Upper lobe of left lung (tissue), 6 donors: ENCODE data around the gene GPR15. TPM values are rescaled to one million over a fixed set of nuclear protein-coding genes. Genes with fewer than 3 reads are reported as not detected.

Source experiments
- ATAC-seq, 2 donors: fragments of 200-7000 bp; cut with Tn5 transposase; one replicate each; pipeline ENCODE4 v1.9.1; 2022; ENCODE audit warnings: mild to moderate bottlenecking in 2 of 2, moderate library complexity in 2 of 2; ENCODE audit not compliant: low FRiP score in 2 of 2
- DNase-seq, 2 donors: peaks; one replicate each; pipeline ENCODE4 v3.0.0-alpha.2; 2019 to 2020
- H3K27ac ChIP-seq, 4 donors: fragments of 200-600 bp; sonication (generic); one replicate each; pipeline ENCODE4 v1.5.1; 2016 to 2019
- H3K27me3 ChIP-seq, 4 donors: fragments of 200-600 bp; sonication (generic); one replicate each; pipeline ENCODE4 v1.5.1; 2017 to 2019
- H3K36me3 ChIP-seq, 4 donors: fragments of 200-600 bp; sonication (generic); one replicate each; pipeline ENCODE4 v1.5.1; 2016 to 2019
- H3K4me1 ChIP-seq, 4 donors: fragments of 200-600 bp; sonication (generic); one replicate each; pipeline ENCODE4 v1.5.1; 2018 to 2019
- H3K4me3 ChIP-seq, 4 donors: fragments of 200-600 bp; sonication (generic); one replicate each; pipeline ENCODE4 v1.5.1; 2017 to 2019; ENCODE audit warnings: mild to moderate bottlenecking in 2 of 4, moderate library complexity in 1 of 4
- H3K9me3 ChIP-seq, 4 donors: fragments of 200-600 bp; sonication (generic); one replicate each; pipeline ENCODE4 v1.5.1; 2018 to 2019
- EP300 ChIP-seq, 4 donors: sonication (generic); formaldehyde crosslinking; IDR thresholded peaks; one replicate each; pipeline ENCODE4 v1.5.1; 2017; ENCODE audit warnings: antibody characterized with exemption in 4 of 4, control low read depth in 2 of 4
- POLR2A ChIP-seq, 4 donors: fragments of 450-650 bp; IDR thresholded peaks; one replicate each; pipeline ENCODE4 v1.5.1; 2016 to 2017; ENCODE audit warnings: antibody characterized with exemption in 4 of 4, mild to moderate bottlenecking in 2 of 4
- POLR2AphosphoS5 ChIP-seq, 2 donors: sonication (generic); formaldehyde crosslinking; IDR thresholded peaks; one replicate each; pipeline ENCODE4 v1.5.1; 2017; ENCODE audit warnings: antibody characterized with exemption in 2 of 2
- WGBS, 2 donors: methylation state at CpG; one replicate each; pipeline ENCODE4 v1.1.5; 2017 to 2018; 5-methylcytosine and 5-hydroxymethylcytosine counted together
- total RNA-seq, 6 donors: library from RNA; depleted of rRNA in 4 of 6; stranded (reverse); fragments of >200 nt in 4 of 6; gene quantifications; one replicate each; pipeline versions ENCODE4 v1.1.0 to v1.2.1, GENCODE V29; 2016 to 2021
- TF ChIP-seq, protein P1 (sequence below), 6 experiments: fragments of 450-650 bp in 4 of 6; fragments of 200-600 bp in 2 of 6; sonication (generic) in 2 of 6; IDR thresholded peaks; one replicate each; pipeline ENCODE4 v1.5.1; 2016 to 2019; ENCODE audit warnings: antibody characterized with exemption in 6 of 6
- donor health status: DM: no; HTN: no; CAD: no; lungs with moderate emphysema.
- donor health status: DM: no; HTN: yes; CAD: no; lungs with severe emphysema.

The GPR15 gene
- total RNA-seq, 6 donors from 2014 or later: 0.98 to 2.1 (median 1.1) TPM; not detected in 2

DNA sequence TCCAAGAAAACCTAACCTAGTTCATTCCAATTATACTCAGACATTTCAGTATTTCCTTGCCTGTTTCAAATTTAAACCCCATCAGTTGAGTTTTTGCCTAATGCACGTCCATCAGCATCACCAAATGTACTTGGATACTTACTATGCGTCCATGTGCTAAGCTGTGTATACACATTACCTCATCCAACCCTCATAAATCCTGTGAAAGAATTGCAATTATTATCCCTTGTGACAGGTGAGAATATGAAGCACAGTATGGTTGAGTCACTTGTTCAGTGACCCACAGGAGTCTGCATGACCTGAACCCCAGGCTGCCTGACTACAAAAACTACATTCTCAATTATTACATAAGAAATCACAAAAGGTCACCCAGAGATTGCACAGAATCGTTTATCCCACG is 31.8 kb upstream of the GPR15 start:
- Histone ChIP-seq H3K36me3 (no peaks in the 10 kb centered on the region), H3K27me3 (no peaks in the 10 kb centered on the region), H3K4me3 (no peak overlapping the region), H3K9me3 (no peaks in the 10 kb centered on the region), H3K27ac (no peak overlapping the region), H3K4me1 (no peaks in the 10 kb centered on the region)
- DNase-seq: no peak
- TF ChIP-seq EP300 (IDR thresholded peaks at IDR 0.05): no peak
- TF ChIP-seq POLR2AphosphoS5 (IDR thresholded peaks at IDR 0.05): no peak
- TF ChIP-seq POLR2A (IDR thresholded peaks at IDR 0.05): no peak
- TF ChIP-seq, protein P1, sequence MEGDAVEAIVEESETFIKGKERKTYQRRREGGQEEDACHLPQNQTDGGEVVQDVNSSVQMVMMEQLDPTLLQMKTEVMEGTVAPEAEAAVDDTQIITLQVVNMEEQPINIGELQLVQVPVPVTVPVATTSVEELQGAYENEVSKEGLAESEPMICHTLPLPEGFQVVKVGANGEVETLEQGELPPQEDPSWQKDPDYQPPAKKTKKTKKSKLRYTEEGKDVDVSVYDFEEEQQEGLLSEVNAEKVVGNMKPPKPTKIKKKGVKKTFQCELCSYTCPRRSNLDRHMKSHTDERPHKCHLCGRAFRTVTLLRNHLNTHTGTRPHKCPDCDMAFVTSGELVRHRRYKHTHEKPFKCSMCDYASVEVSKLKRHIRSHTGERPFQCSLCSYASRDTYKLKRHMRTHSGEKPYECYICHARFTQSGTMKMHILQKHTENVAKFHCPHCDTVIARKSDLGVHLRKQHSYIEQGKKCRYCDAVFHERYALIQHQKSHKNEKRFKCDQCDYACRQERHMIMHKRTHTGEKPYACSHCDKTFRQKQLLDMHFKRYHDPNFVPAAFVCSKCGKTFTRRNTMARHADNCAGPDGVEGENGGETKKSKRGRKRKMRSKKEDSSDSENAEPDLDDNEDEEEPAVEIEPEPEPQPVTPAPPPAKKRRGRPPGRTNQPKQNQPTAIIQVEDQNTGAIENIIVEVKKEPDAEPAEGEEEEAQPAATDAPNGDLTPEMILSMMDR (IDR thresholded peaks at IDR 0.05): no peak
- WGBS, 2 donors: 83 to 85% methylated on average over 4 of the region's 4 CpGs
- no peak for ATAC-seq

DNA sequence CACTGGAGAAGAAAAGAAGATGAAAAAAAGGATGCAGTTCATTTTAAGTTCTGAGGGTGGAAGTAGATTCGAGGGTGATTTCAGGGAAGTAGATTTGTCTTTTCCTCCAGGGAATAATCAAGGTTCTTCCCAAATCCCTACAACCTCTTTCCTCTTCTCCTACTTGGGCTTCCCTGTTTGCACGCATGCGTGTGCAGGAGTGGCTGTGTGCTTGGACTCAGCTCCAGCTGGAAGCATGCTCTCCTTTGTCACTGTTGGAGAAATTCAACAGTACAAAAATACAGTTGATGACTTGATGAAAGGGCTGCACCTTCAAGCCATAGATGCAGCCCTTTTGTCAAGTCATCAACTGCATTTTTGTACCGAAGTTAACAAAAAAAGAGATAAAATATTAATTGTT is 30.5 kb upstream of the GPR15 start:
- Histone ChIP-seq H3K4me3 (no peak overlapping the region), H3K36me3 (no peaks in the 10 kb centered on the region), H3K27me3 (no peaks in the 10 kb centered on the region), H3K9me3 (no peaks in the 10 kb centered on the region), H3K27ac (no peak overlapping the region), H3K4me1 (no peaks in the 10 kb centered on the region)
- 89 to 95% methylated on average over 4 of the region's 4 CpGs for WGBS, 2 donors
- DNase-seq: no peak
- TF ChIP-seq POLR2A (IDR thresholded peaks at IDR 0.05) (no peak), POLR2AphosphoS5 (IDR thresholded peaks at IDR 0.05) (no peak), EP300 (IDR thresholded peaks at IDR 0.05) (no peak)
- TF ChIP-seq, protein P1 (IDR thresholded peaks at IDR 0.05): no peak
- no peak for ATAC-seq

DNA sequence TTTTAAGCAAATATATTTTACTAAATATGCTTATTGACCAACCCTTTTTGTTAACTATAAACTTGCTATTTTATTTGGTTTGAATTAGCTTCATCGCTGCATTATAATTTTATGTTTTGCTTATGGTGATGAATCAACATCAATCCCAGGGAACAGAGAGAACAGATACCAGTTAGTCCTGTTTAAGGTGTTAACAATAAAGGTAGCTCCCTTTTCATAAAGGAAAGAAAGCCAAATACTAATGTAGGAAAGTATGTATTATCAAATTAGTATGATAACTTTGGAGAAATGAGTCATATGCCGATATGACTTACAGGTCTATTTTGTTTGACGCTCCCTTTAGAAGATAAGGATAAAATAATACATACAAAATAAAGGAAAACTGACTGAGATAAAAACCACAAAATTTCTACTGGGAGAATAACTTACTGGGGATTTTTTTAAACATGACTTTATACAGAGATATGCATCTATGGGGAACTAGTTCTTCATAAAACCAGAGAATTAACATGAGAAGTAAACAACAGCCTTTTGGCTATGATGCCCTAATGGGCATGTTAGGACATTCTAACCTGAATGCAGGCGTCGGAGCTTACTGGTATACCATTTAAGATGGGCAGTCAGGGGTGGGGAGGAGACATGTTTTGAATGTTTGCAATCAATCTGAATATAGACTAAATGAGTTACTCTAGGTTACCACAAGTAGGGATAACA is 29.8 kb upstream of the GPR15 start:
- no peak for DNase-seq
- H3K9me3 ChIP-seq: no peaks in the 10 kb centered on the region
- ATAC-seq: no peak
- 95 to 96% methylated on average over 5 of the region's 5 CpGs for WGBS, 2 donors
- no peaks in the 10 kb centered on the region for H3K4me1 ChIP-seq
- H3K4me3 ChIP-seq: no peak overlapping the region
- H3K27ac ChIP-seq: no peak overlapping the region
- no peaks in the 10 kb centered on the region for H3K27me3 ChIP-seq
- H3K36me3 ChIP-seq: no peaks in the 10 kb centered on the region
- TF ChIP-seq POLR2A (IDR thresholded peaks at IDR 0.05) (no peak), POLR2AphosphoS5 (IDR thresholded peaks at IDR 0.05) (no peak), EP300 (IDR thresholded peaks at IDR 0.05) (no peak)
- TF ChIP-seq, protein P1 (IDR thresholded peaks at IDR 0.05): no peak

DNA sequence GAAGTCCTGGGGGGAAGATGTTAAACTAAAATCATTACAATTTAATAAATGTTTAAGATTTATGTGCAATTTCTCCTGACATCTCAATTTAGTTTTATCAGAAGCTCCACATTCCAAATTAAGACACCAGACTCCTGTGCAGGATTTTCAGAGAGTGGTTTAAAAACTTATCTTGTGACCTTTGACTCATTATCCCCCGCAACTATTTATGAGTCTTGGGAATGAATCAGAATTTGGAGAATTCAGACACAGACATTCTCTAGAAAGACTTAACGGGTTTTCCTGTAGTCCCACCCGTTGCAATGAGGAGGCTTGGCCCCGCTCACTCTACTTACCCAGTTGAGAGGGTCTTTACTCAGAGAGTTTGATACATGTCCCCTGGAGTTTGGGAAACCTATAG is 27.2 kb upstream of the GPR15 start:
- TF ChIP-seq POLR2A (IDR thresholded peaks at IDR 0.05) (no peak), EP300 (IDR thresholded peaks at IDR 0.05) (no peak), POLR2AphosphoS5 (IDR thresholded peaks at IDR 0.05) (no peak)
- TF ChIP-seq, protein P1 (IDR thresholded peaks at IDR 0.05): no peak
- no peak for DNase-seq
- H3K4me3 ChIP-seq: no peak overlapping the region
- H3K4me1 ChIP-seq: no peaks in the 10 kb centered on the region
- H3K27me3 ChIP-seq: no peaks in the 10 kb centered on the region
- H3K36me3 ChIP-seq: no peaks in the 10 kb centered on the region
- ATAC-seq: no peak
- whole genome bisulfite sequencing, 2 donors: 85 to 92% methylated on average over 4 of the region's 4 CpGs
- no peak overlapping the region for H3K27ac ChIP-seq
- H3K9me3 ChIP-seq: no peaks in the 10 kb centered on the region

DNA sequence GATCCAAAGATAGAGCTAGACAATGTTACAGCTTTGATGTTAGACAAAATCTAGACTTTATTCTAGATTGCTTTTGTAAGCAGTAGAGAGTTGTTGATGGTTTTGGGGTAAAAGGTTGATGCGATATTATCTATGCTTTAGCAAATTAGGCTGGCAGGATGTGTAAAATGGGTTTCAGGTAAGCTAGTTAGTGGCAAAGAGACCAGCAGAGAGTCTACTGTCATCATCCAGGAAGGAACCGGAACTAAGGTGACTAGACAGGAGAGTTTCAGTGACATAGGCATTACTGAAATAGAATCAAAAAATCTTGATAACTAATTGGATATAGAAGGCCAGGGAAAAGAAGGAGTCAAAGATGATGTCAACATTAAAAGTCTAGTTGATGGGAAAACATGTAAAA is 23.2 kb upstream of the GPR15 start:
- no peaks in the 10 kb centered on the region for H3K27me3 ChIP-seq
- DNase-seq (no peak), ATAC-seq (no peak)
- H3K27ac ChIP-seq: no peak overlapping the region
- H3K4me1 ChIP-seq: no peaks in the 10 kb centered on the region
- 91 to 97% methylated on average over 2 of the region's 2 CpGs for WGBS, 2 donors
- H3K36me3 ChIP-seq: peaks cover 0 to 16% (median 0%) of the 10 kb centered on the region in 4 donors
- TF ChIP-seq EP300 (IDR thresholded peaks at IDR 0.05): no peak
- TF ChIP-seq, protein P1 (IDR thresholded peaks at IDR 0.05): no peak
- no peak for TF ChIP-seq POLR2AphosphoS5 (IDR thresholded peaks at IDR 0.05)
- no peak for TF ChIP-seq POLR2A (IDR thresholded peaks at IDR 0.05)
- no peak overlapping the region for H3K4me3 ChIP-seq
- H3K9me3 ChIP-seq: no peaks in the 10 kb centered on the region
